Measurements from ENCODE around the gene KCNQ1.

Gene KCNQ1

DNA sequence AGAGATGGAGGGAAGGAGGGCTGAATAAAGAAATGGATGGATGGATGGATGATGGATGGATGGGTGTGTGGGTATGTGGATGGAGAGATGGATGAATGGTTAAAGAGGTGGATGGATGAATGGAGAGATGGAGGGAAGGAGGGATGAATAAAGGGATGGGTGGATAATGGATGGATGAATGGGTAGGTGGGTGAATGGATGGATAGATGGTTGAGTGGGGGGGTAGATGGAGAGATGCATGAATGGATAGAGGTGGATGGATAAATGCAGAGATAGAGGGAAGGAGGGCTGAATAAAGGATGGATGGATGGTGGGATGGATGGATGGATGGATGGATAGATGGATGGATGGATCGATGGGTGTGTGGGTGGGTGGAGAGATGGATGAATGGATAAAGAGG, 369.2 kb downstream of the KCNQ1 start:
- Histone ChIP-seq H3K27ac (ENCODE audit: low read depth, low read length) (no peak overlapping the region), H3K79me2 (ENCODE audit: control insufficient read depth, insufficient read depth, low read length, unreplicated experiment) (no peaks in the 10 kb centered on the region), H3K36me3 (ENCODE audit: insufficient read depth, low read length) (no peaks in the 10 kb centered on the region), H3K4me1 (ENCODE audit: control insufficient read depth, insufficient read depth, low read length, unreplicated experiment) (peaks cover 14% of the 10 kb centered on the region), H2AFZ (ENCODE audit: low read length, unreplicated experiment) (no peak overlapping the region), H3K4me3 (ENCODE audit: low read depth, low read length) (no peak overlapping the region), H3K27me3 (ENCODE audit: insufficient read depth, low read length) (peaks cover 3% of the 10 kb centered on the region)

DNA sequence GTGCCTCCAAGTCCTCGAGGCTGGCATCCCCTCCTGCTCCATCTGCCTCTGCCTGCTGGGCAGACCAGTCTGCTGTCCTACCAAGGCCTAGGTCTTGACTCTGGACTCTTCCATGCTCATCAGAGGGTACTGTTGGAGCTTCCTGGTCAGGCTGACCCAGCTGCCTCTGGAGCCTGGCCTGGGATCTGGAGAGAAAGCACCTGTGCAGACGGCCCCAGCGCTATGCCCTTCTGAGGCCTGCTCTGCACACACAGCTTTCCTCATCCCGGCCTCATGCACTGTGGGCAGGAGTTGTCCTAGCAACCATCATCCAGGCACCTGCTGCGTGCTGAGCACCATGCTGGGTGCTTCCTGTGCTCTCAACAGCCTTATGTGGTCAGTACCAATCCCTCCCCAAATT, 369.9 kb downstream of the KCNQ1 start:
- no peaks in the 10 kb centered on the region for H3K79me2 ChIP-seq (ENCODE audit: control insufficient read depth, insufficient read depth, low read length, unreplicated experiment)
- H3K27me3 ChIP-seq (ENCODE audit: insufficient read depth, low read length), result 0 out of 2 replicates have a peak, but pooled peaks cover 3% of the 10 kb centered on the region
- H3K4me3 ChIP-seq (ENCODE audit: low read depth, low read length), result no peak overlapping the region
- H3K36me3 ChIP-seq (ENCODE audit: insufficient read depth, low read length), result no peaks in the 10 kb centered on the region
- H2AFZ ChIP-seq (ENCODE audit: low read length, unreplicated experiment), result no peak overlapping the region
- H3K27ac ChIP-seq (ENCODE audit: low read depth, low read length), result no peak overlapping the region
- H3K4me1 ChIP-seq (ENCODE audit: control insufficient read depth, insufficient read depth, low read length, unreplicated experiment), result peaks cover 14% of the 10 kb centered on the region

DNA sequence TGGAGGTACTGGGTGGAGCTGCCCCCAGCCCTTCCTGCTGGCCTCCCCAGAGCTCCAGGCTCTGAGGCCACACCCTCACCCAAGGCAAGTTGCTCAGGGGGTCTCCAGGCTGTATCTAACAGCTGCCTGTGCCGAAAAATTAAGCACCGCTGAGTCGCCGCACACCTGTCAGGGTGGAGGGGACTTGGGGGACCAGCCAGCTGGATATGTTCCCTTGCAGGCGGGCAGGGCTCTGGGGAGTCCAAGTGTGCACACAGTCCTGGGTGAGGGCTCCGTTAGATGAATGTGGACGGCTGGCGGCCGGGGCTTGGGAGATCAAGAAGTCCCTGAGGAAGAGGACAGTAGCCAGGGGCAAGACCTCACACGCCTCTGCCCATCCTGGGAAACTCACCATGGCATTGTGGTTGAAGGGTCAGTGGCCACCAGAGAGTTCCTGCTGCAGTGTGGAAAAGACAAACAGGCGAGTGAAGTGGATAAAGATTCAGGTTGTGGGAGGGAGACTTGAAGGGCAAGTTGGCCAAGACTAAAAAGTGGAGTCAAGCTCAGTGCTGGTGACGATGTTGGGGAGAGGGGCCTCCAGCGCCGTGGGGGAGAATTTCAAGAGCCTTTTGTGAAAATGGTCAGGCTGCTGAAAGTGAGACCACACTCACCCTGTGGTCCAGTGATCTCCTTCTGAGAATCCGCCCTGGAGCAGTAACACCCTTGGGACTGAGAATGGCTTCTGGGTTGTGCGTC, 371.1 kb downstream of the KCNQ1 start:
- H3K36me3 ChIP-seq (ENCODE audit: insufficient read depth, low read length), result no peaks in the 10 kb centered on the region
- H3K27me3 ChIP-seq (ENCODE audit: insufficient read depth, low read length), result no peaks in the 10 kb centered on the region
- H3K79me2 ChIP-seq (ENCODE audit: control insufficient read depth, insufficient read depth, low read length, unreplicated experiment), result no peaks in the 10 kb centered on the region
- no peak overlapping the region for H3K4me3 ChIP-seq (ENCODE audit: low read depth, low read length)
- H3K4me1 ChIP-seq (ENCODE audit: control insufficient read depth, insufficient read depth, low read length, unreplicated experiment), result peaks cover 14% of the 10 kb centered on the region
- H2AFZ ChIP-seq (ENCODE audit: low read length, unreplicated experiment), result no peak overlapping the region
- H3K27ac ChIP-seq (ENCODE audit: low read depth, low read length), result no peak overlapping the region

DNA sequence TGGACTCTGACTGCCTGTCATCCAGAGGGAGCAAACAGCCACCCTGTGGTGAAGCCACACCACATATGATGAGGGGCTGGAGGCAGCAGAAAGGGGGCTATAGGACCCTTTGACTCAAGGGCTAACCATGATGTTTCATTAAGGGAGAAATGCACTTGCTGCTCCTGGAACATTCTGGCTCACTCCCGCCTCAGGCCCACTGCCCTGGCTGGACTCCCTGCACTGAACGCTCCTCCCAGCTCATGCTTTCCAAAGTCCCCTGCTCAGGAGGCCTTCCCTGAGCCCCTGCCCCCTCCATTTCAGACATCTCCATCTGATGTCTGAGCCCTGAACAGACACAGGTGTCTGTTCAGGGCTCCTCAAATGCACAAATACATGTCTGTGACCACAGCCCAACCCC, 371.7 kb downstream of the KCNQ1 start:
- Histone ChIP-seq H2AFZ (ENCODE audit: low read length, unreplicated experiment) (no peak overlapping the region), H3K79me2 (ENCODE audit: control insufficient read depth, insufficient read depth, low read length, unreplicated experiment) (no peaks in the 10 kb centered on the region), H3K36me3 (ENCODE audit: insufficient read depth, low read length) (no peaks in the 10 kb centered on the region), H3K27ac (ENCODE audit: low read depth, low read length) (no peak overlapping the region), H3K4me1 (ENCODE audit: control insufficient read depth, insufficient read depth, low read length, unreplicated experiment) (peaks cover 14% of the 10 kb centered on the region), H3K27me3 (ENCODE audit: insufficient read depth, low read length) (no peaks in the 10 kb centered on the region), H3K4me3 (ENCODE audit: low read depth, low read length) (no peak overlapping the region)

DNA sequence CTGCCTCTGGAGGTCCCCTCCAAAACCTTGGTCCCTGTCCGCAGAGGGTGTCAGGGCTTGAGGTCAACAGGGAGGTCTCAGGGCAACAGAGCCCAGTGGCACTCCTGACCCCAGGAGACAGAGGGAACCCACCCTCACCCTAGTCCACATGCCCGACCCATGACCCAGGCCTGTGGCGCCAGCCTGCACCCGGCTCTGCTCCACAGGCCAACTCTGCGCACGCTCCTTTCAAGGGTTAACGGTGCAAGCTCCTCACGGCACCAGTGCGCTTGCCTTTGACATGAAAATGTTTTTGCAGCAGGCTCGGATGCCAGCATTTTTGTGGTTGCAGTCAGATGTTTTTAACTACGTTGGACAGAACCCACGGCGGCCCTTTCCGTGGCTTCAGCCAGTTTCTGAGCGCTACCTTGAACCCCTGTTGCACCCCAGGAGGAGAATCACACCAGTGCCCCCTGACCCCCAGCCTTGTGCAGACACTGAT, 372.2 kb downstream of the KCNQ1 start:
- Histone ChIP-seq H3K27ac (ENCODE audit: low read depth, low read length) (no peak overlapping the region), H3K27me3 (ENCODE audit: insufficient read depth, low read length) (no peaks in the 10 kb centered on the region), H3K36me3 (ENCODE audit: insufficient read depth, low read length) (no peaks in the 10 kb centered on the region), H3K4me1 (ENCODE audit: control insufficient read depth, insufficient read depth, low read length, unreplicated experiment) (peaks cover 14% of the 10 kb centered on the region), H3K79me2 (ENCODE audit: control insufficient read depth, insufficient read depth, low read length, unreplicated experiment) (no peaks in the 10 kb centered on the region), H2AFZ (ENCODE audit: low read length, unreplicated experiment) (no peak overlapping the region), H3K4me3 (ENCODE audit: low read depth, low read length) (no peak overlapping the region)

DNA sequence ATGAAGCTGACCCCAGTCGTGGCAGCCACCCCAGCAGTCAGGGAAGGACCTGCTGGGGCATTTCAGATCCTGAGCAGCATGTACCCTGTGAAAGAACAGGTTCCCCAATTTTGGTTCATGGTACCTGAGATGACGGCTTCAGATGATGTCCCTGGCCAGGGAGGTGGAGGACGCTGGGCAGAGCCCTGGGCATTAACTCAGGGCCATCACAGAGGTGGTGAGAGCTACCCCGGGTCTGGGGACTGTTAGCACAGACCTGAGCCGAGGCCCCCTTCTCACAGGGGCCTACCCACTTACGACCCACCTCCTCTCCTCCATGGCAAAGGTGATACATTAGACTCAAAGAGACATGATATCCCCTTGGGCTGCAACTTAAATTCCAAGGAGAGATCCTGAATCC, 372.6 kb downstream of the KCNQ1 start:
- Histone ChIP-seq H3K27me3 (ENCODE audit: insufficient read depth, low read length) (no peaks in the 10 kb centered on the region), H3K27ac (ENCODE audit: low read depth, low read length) (no peak overlapping the region)

DNA sequence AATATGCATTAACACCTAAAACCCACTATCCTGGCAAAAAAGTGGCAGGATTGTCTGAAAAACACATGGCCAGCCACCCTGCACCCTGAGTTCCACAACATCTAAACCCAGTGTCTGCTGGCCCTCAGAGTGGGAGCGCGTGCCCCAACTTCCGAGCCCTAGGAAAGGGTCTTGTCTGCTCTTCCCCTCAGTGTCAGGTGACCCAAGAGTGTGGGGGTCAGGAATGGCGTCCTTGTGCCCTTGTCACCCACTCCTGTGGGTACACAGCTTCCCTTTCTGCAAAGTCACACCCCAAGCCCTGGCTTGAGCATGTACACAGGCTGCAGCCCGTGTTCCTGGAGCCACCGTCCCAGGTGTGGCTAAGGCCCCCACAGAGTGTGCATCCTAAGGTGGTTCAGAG, 373.2 kb downstream of the KCNQ1 start:
- H3K36me3 ChIP-seq (ENCODE audit: insufficient read depth, low read length), result no peaks in the 10 kb centered on the region
- no peaks in the 10 kb centered on the region for H3K79me2 ChIP-seq (ENCODE audit: control insufficient read depth, insufficient read depth, low read length, unreplicated experiment)
- H3K27me3 ChIP-seq (ENCODE audit: insufficient read depth, low read length), result no peaks in the 10 kb centered on the region
- no peak overlapping the region for H3K4me3 ChIP-seq (ENCODE audit: low read depth, low read length)
- H2AFZ ChIP-seq (ENCODE audit: low read length, unreplicated experiment), result no peak overlapping the region
- peaks cover 5% of the 10 kb centered on the region for H3K4me1 ChIP-seq (ENCODE audit: control insufficient read depth, insufficient read depth, low read length, unreplicated experiment)
- H3K27ac ChIP-seq (ENCODE audit: low read depth, low read length), result no peak overlapping the region

More for the DNA sequence above, 372.6 kb downstream of the KCNQ1 start:
- Histone ChIP-seq H3K36me3 (ENCODE audit: insufficient read depth, low read length) (no peaks in the 10 kb centered on the region), H3K79me2 (ENCODE audit: control insufficient read depth, insufficient read depth, low read length, unreplicated experiment) (no peaks in the 10 kb centered on the region), H3K4me3 (ENCODE audit: low read depth, low read length) (no peak overlapping the region), H3K4me1 (ENCODE audit: control insufficient read depth, insufficient read depth, low read length, unreplicated experiment) (peaks cover 11% of the 10 kb centered on the region), H2AFZ (ENCODE audit: low read length, unreplicated experiment) (no peak overlapping the region)

DNA sequence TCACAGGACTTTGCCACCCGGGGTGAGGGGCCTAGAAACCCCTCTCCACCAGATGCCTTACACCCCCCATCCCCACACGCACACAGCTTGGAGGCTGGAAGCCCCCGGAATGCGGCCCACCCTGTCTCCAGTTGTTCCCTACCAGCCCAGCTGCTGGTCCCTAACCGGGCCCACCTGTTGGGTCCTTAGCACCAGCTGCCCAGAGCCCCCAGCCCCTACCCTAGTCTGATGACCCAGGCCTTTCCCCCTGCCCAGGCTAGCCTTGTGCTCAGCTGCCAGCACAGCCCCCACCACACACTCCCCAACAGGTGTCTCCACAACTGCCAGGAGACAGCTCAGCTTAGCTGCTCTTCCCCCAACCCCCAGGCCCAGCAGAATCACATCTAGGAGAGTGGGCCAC, 373.7 kb downstream of the KCNQ1 start:
- Histone ChIP-seq H2AFZ (ENCODE audit: low read length, unreplicated experiment) (no peak overlapping the region), H3K79me2 (ENCODE audit: control insufficient read depth, insufficient read depth, low read length, unreplicated experiment) (no peaks in the 10 kb centered on the region), H3K27ac (ENCODE audit: low read depth, low read length) (no peak overlapping the region), H3K4me3 (ENCODE audit: low read depth, low read length) (no peak overlapping the region), H3K36me3 (ENCODE audit: insufficient read depth, low read length) (no peaks in the 10 kb centered on the region), H3K27me3 (ENCODE audit: insufficient read depth, low read length) (no peaks in the 10 kb centered on the region), H3K4me1 (ENCODE audit: control insufficient read depth, insufficient read depth, low read length, unreplicated experiment) (peaks cover 5% of the 10 kb centered on the region)

DNA sequence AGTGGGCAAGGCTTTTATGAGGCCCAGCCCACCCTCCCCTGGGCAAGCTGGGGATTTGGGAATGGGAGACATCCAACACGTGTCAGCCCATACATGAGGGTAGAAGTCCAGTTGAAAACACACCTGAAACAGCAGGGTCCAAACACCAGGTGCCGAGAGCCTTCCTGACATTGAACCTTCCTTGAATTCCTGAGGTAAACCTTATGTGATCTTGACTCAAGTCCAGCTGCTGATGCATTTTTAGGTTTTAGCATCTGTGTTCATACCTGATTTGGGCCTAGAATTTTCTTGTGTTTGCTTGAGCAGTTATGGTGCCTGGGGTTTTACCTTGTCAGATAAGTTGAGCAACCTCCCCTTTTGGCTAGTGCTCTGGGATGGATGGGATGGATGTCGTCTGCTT, 374.5 kb downstream of the KCNQ1 start:
- Histone ChIP-seq H3K4me1 (ENCODE audit: control insufficient read depth, insufficient read depth, low read length, unreplicated experiment) (peaks cover 5% of the 10 kb centered on the region), H3K36me3 (ENCODE audit: insufficient read depth, low read length) (no peaks in the 10 kb centered on the region), H3K27me3 (ENCODE audit: insufficient read depth, low read length) (no peaks in the 10 kb centered on the region), H2AFZ (ENCODE audit: low read length, unreplicated experiment) (no peak overlapping the region), H3K4me3 (ENCODE audit: low read depth, low read length) (no peak overlapping the region), H3K79me2 (ENCODE audit: control insufficient read depth, insufficient read depth, low read length, unreplicated experiment) (no peaks in the 10 kb centered on the region), H3K27ac (ENCODE audit: low read depth, low read length) (no peak overlapping the region)

DNA sequence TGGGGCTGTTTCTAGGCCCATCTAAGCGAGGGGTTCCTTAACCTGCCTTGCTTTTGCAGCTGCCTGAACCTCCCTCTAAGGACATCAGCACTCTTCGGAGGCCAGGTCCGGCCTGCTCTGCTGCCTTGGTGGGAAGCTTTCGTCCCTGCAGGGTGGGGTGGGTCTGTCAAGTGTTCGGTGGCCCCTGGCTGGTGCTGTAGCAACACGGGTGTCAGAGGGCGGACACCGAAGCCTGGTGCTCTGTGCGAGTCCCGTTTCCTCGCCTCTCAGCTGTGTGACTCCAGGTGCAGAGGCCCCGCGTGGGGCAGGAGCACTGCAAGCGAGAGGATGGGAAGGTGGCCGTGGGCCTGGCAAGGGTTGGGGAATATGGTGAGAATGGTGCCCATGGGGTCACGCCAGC, 376.2 kb downstream of the KCNQ1 start:
- H3K36me3 ChIP-seq (ENCODE audit: insufficient read depth, low read length), result no peaks in the 10 kb centered on the region
- no peaks in the 10 kb centered on the region for H3K27me3 ChIP-seq (ENCODE audit: insufficient read depth, low read length)
- no peak overlapping the region for H2AFZ ChIP-seq (ENCODE audit: low read length, unreplicated experiment)
- H3K4me1 ChIP-seq (ENCODE audit: control insufficient read depth, insufficient read depth, low read length, unreplicated experiment), result peaks cover 17% of the 10 kb centered on the region
- H3K79me2 ChIP-seq (ENCODE audit: control insufficient read depth, insufficient read depth, low read length, unreplicated experiment), result no peaks in the 10 kb centered on the region
- no peak overlapping the region for H3K27ac ChIP-seq (ENCODE audit: low read depth, low read length)
- no peak overlapping the region for H3K4me3 ChIP-seq (ENCODE audit: low read depth, low read length)

DNA sequence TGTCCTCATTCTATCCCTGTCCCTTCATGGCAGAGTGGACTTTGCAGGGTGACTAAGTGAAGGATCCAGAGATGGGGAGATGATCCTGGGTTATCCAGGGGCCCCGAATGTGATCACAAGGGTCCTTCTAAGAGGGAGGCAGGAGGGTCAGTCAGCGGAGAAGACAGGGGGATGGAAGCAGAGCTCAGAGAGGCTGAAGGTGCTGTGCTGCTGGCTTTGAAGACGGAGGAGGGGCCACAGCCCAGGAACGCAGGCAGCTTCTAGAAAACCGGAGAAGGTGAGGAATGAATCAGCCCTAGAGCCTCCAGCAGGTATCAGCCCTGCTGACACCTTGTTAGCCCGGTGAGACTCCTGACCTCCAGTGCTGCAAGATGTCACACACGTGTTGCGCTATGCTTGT, 377.1 kb downstream of the KCNQ1 start:
- H3K36me3 ChIP-seq (ENCODE audit: insufficient read depth, low read length), result no peaks in the 10 kb centered on the region
- no peak overlapping the region for H3K4me3 ChIP-seq (ENCODE audit: low read depth, low read length)
- H3K4me1 ChIP-seq (ENCODE audit: control insufficient read depth, insufficient read depth, low read length, unreplicated experiment), result peaks cover 24% of the 10 kb centered on the region
- H3K27me3 ChIP-seq (ENCODE audit: insufficient read depth, low read length), result no peaks in the 10 kb centered on the region
- no peaks in the 10 kb centered on the region for H3K79me2 ChIP-seq (ENCODE audit: control insufficient read depth, insufficient read depth, low read length, unreplicated experiment)
- H3K27ac ChIP-seq (ENCODE audit: low read depth, low read length), result no peak overlapping the region
- H2AFZ ChIP-seq (ENCODE audit: low read length, unreplicated experiment), result no peak overlapping the region

Data from ACC112 (cell line).